K562 (cell line): ENCODE data around the gene CPA3. TPM values are rescaled to one million over a fixed set of nuclear protein-coding genes. Genes with fewer than 3 reads are reported as not detected.

ENCODE experiments used
- ARID2 ChIP-seq: fragments of 450-650 bp; IDR thresholded peaks from 2 replicates; pipeline ENCODE4 v1.6.1; 2017; ENCODE audit warnings: antibody characterized with exemption, mild to moderate bottlenecking
- CC2D1A ChIP-seq: fragments of 450-650 bp; IDR thresholded peaks from 2 replicates; pipeline ENCODE4 v1.6.1; 2017; ENCODE audit warnings: mild to moderate bottlenecking
- CHAMP1 ChIP-seq: fragments of 450-650 bp; IDR thresholded peaks from 2 replicates; pipeline ENCODE4 v1.6.1; 2016; ENCODE audit warnings: mild to moderate bottlenecking
- E2F1 ChIP-seq: sonication (generic); formaldehyde crosslinking; IDR thresholded peaks from 2 replicates; pipeline ENCODE4 v1.8.1; 2023; ENCODE audit warnings: mild to moderate bottlenecking, missing genetic modification reagents, moderate library complexity
- ELF2 ChIP-seq: fragments of 250-450 bp; sonication (Bioruptor Pico); IDR thresholded peaks from 2 replicates; pipeline ENCODE4 v1.5.0; 2021; ENCODE audit warnings: mild to moderate bottlenecking
- EP300 ChIP-seq: IDR thresholded peaks from 2 replicates; pipeline ENCODE4 v1.6.1; 2012; ENCODE audit warnings: low read length, improper control_type of control experiment
- FOXA1 ChIP-seq: fragments of 450-650 bp; IDR thresholded peaks from 2 replicates; pipeline ENCODE4 v1.6.1; 2016; ENCODE audit warnings: mild to moderate bottlenecking, borderline replicate concordance
- GABPA ChIP-seq: fragments of 200-800 bp; sonication (Bioruptor generic); conservative IDR thresholded peaks from 2 replicates; pipeline ENCODE4 v1.6.1; 2016; ENCODE audit warnings: low read depth, missing genetic modification characterization, missing compliant biosample characterization
- GTF2E2 ChIP-seq: fragments of 200-800 bp; sonication (Bioruptor generic); IDR thresholded peaks from 2 replicates; pipeline ENCODE4 v1.6.1; 2016; ENCODE audit warnings: missing genetic modification characterization, missing compliant biosample characterization
- HDAC8 ChIP-seq: fragments of 450-650 bp; IDR thresholded peaks from 2 replicates; pipeline ENCODE4 v1.6.1; 2016; ENCODE audit warnings: mild to moderate bottlenecking, missing genetic modification characterization, moderate library complexity, missing compliant biosample characterization
- HNRNPUL1 ChIP-seq: fragments of 200-400 bp; formaldehyde crosslinking; IDR thresholded peaks from 2 replicates; pipeline ENCODE4 v1.6.1; 2017; ENCODE audit warnings: low read length
- MAFF ChIP-seq: IDR thresholded peaks from 2 replicates; pipeline ENCODE4 v1.6.1; 2012; ENCODE audit warnings: low read length, improper control_type of control experiment
- MTA1 ChIP-seq: fragments of 450-650 bp; IDR thresholded peaks from 2 replicates; pipeline ENCODE4 v1.6.1; 2017; ENCODE audit warnings: borderline replicate concordance
- MXI1 ChIP-seq: IDR thresholded peaks from 2 replicates; pipeline ENCODE4 v1.6.1; 2011; ENCODE audit warnings: low read depth, mild to moderate bottlenecking, improper control_type of control experiment, low read length
- NCOA4 ChIP-seq: fragments of 450-650 bp; IDR thresholded peaks from 2 replicates; pipeline ENCODE4 v1.6.1; 2018; ENCODE audit warnings: mild to moderate bottlenecking; ENCODE audit not compliant: partially characterized antibody
- NFIC ChIP-seq: fragments of 450-650 bp; IDR thresholded peaks from 2 replicates; pipeline ENCODE4 v1.6.1; 2017; ENCODE audit warnings: mild to moderate bottlenecking, inconsistent platforms
- PKNOX1 ChIP-seq: fragments of 450-650 bp; IDR thresholded peaks from 2 replicates; pipeline ENCODE4 v1.6.1; 2016
- SRSF1 ChIP-seq: fragments of 200-400 bp; formaldehyde crosslinking; IDR thresholded peaks from 2 replicates; pipeline ENCODE4 v1.6.1; 2017; ENCODE audit warnings: mild to moderate bottlenecking, low read depth, low read length, moderate library complexity
- THRA ChIP-seq: fragments of 450-650 bp; IDR thresholded peaks from 2 replicates; pipeline ENCODE4 v1.6.1; 2017; ENCODE audit warnings: mild to moderate bottlenecking, moderate library complexity
- TRIM24 ChIP-seq, 2 experiments: fragments of 450-650 bp; IDR thresholded peaks; 2 replicates each; pipeline ENCODE4 v1.6.1; 2016
- ZNF175 ChIP-seq: fragments of 200-800 bp; sonication (Bioruptor generic); IDR thresholded peaks from 2 replicates; pipeline ENCODE4 v1.6.1; 2016; ENCODE audit warnings: low read depth, mild to moderate bottlenecking, missing genetic modification characterization, missing compliant biosample characterization
- ZNF316 ChIP-seq: fragments of 450-650 bp; IDR thresholded peaks from 2 replicates; pipeline ENCODE4 v1.6.1; 2016
- ZNF408 ChIP-seq: fragments of 250-450 bp; sonication (Bioruptor Pico); IDR thresholded peaks from 2 replicates; pipeline ENCODE4 v1.4.0; 2020; ENCODE audit warnings: low read depth, mild to moderate bottlenecking, moderate library complexity
- ZNF561 ChIP-seq: fragments of 450-650 bp; formaldehyde crosslinking; conservative IDR thresholded peaks from 2 replicates; pipeline ENCODE4 v1.4.0; 2020; ENCODE audit warnings: mild to moderate bottlenecking, moderate library complexity
- ZNF778 ChIP-seq: fragments of 450-650 bp; formaldehyde crosslinking; IDR thresholded peaks from 2 replicates; pipeline ENCODE4 v1.4.0; 2020; ENCODE audit warnings: mild to moderate bottlenecking, moderate library complexity
- polyA plus RNA-seq, 8 experiments: library from polyadenylated mRNA; depleted of rRNA in 4 of 8; stranded (reverse) in 5 of 8; unstranded in 3 of 8; fragments of >200 nt; fragmentation: Nextera tagmentation in 2 of 8; fragmentation: Illumina TruSeq in 1 of 8; extraction: Ambion mirVana in 2 of 8; extraction: Trizol in 1 of 8; gene quantifications; 2 replicates each; pipeline versions ENCODE4 v1.2.1 to v1.2.3, GENCODE V29; 2011 to 2014; ENCODE audit warnings: inconsistent platforms in 1 of 8, missing spikeins in 1 of 8
- total RNA-seq, 7 experiments: library from RNA; depleted of rRNA in 6 of 7; stranded (reverse); fragments of >200 nt in 6 of 7; fragmentation: Illumina TruSeq in 2 of 7; extraction: Trizol in 2 of 7; gene quantifications; 2 replicates each; pipeline versions ENCODE4 v1.2.1 to v1.2.3, GENCODE V29; 2011 to 2021; ENCODE audit warnings: low replicate concordance in 1 of 7

The CPA3 gene
- total and polyA plus RNA-seq, 9 of the 15 experiments (the other 6 are each of a cell fraction or from before 2014, with no cell fraction given) = not detected

GRCh38 chr3:148943506-148944205 lies 78.6 kb downstream of the CPA3 start (continued):
- TF ChIP-seq SRSF1 = no peak
- TF ChIP-seq ZNF175 (CRISPR knock-in tag) = no peak
- TF ChIP-seq GTF2E2 = no peak
- no peak for TF ChIP-seq MTA1
- TF ChIP-seq EP300 = peak; percentile 17; the same call in 1 of the 2 replicates
- TF ChIP-seq HNRNPUL1 = no peak
- no peak for TF ChIP-seq ZNF408 (CRISPR knock-in tag)
- TF ChIP-seq ZNF778 = no peak
- TF ChIP-seq ARID2 = 0 out of 2 replicates have a peak, but pooled peaks have one; percentile 41
- no peak for TF ChIP-seq ELF2 (CRISPR knock-in tag)
- no peak for TF ChIP-seq CHAMP1
- no peak for TF ChIP-seq HDAC8 (tag)
- TF ChIP-seq NCOA4 = no peak
- TF ChIP-seq ZNF561 = no peak
- TF ChIP-seq ZNF316 = peak; percentile 94
- peak; percentile 17 to 26; a peak in 1 of 4 replicates for TF ChIP-seq TRIM24 (IDR thresholded peaks at IDR 0.05)
- TF ChIP-seq GABPA (tag) = no peak
- TF ChIP-seq NFIC = 0 out of 2 replicates have a peak, but pooled peaks have one; percentile 17
- TF ChIP-seq THRA = no peak
- TF ChIP-seq MXI1 = no peak
- TF ChIP-seq CC2D1A = peak; percentile 37; the same call in 1 of the 2 replicates
- TF ChIP-seq E2F1 (CRISPR knock-in tag) = no peak
- peak; percentile 88 for TF ChIP-seq MAFF
- peak; percentile 85 for TF ChIP-seq PKNOX1
- TF ChIP-seq FOXA1 = no peak
